NT2/D1 (cell line): ENCODE measurements around the gene CABP4.
A peak's percentile ranks its signal among the peaks of the same experiment; 100 is the strongest.
"Not testable (repeated sequence)": the region's sequence is repeated elsewhere in the genome, so short reads cannot be mapped to it uniquely, and the experiment has no call there.

ENCODE experiments used
- DNase-seq: peaks from one replicate; pipeline ENCODE4 v3.0.0-alpha.2; 2011; ENCODE audit warnings: low read depth, low spot score
- H3K27me3 ChIP-seq: 2 replicates; pipeline ENCODE4 v1.6.0; 2011; ENCODE audit warnings: mild to moderate bottlenecking; ENCODE audit not compliant: insufficient read length, insufficient read depth
- H3K36me3 ChIP-seq: 2 replicates; pipeline ENCODE4 v1.6.1; 2011; ENCODE audit warnings: mild to moderate bottlenecking, low read length, mixed read lengths; ENCODE audit not compliant: insufficient read depth, insufficient read length
- H3K4me1 ChIP-seq: 2 replicates; pipeline ENCODE4 v1.5.1; 2011; ENCODE audit not compliant: insufficient read depth, insufficient read length
- H3K4me3 ChIP-seq: 2 replicates; pipeline ENCODE4 v1.5.1; 2011; ENCODE audit warnings: low read depth; ENCODE audit not compliant: insufficient read length
- H3K9ac ChIP-seq: 2 replicates; pipeline ENCODE4 v1.6.0; 2011; ENCODE audit warnings: low read depth; ENCODE audit not compliant: insufficient read length
- H3K9me3 ChIP-seq: 2 replicates; pipeline ENCODE4 v1.5.1; 2011; ENCODE audit warnings: mild to moderate bottlenecking, low read length; ENCODE audit not compliant: insufficient read depth
- SUZ12 ChIP-seq: IDR thresholded peaks from 2 replicates; pipeline ENCODE4 v1.6.1; 2011; ENCODE audit not compliant: insufficient read length, insufficient read depth; ENCODE audit errors: extremely low read depth
- YY1 ChIP-seq: IDR thresholded peaks from 2 replicates; pipeline ENCODE4 v1.6.1; 2011; ENCODE audit not compliant: insufficient read length, insufficient read depth
- ZNF274 ChIP-seq: IDR thresholded peaks from 2 replicates; pipeline ENCODE4 v1.6.1; 2011; ENCODE audit warnings: mild to moderate bottlenecking, low read depth, low read length

The CABP4 gene

GRCh38 chr11:67484847-67485311, 29.7 kb downstream of the CABP4 start:
- DNase-seq: no peak
- no peak overlapping the region for H3K4me3 ChIP-seq
- H3K9ac ChIP-seq: no peak overlapping the region

GRCh38 chr11:67485873-67486361, 30.8 kb downstream of the CABP4 start:
- not testable (repeated sequence) for H3K9ac ChIP-seq, DNase-seq

More at GRCh38 chr11:67484847-67485311, 29.7 kb downstream of the CABP4 start:
- Histone ChIP-seq H3K36me3 (peaks cover 42% of the 10 kb centered on the region), H3K9me3 (peaks cover 9% of the 10 kb centered on the region; the same call in 1 of the 2 replicates), H3K27me3 (no peaks in the 10 kb centered on the region), H3K4me1 (peaks cover 9% of the 10 kb centered on the region)
- TF ChIP-seq ZNF274 (no peak), SUZ12 (no peak), YY1 (no peak)

DNA sequence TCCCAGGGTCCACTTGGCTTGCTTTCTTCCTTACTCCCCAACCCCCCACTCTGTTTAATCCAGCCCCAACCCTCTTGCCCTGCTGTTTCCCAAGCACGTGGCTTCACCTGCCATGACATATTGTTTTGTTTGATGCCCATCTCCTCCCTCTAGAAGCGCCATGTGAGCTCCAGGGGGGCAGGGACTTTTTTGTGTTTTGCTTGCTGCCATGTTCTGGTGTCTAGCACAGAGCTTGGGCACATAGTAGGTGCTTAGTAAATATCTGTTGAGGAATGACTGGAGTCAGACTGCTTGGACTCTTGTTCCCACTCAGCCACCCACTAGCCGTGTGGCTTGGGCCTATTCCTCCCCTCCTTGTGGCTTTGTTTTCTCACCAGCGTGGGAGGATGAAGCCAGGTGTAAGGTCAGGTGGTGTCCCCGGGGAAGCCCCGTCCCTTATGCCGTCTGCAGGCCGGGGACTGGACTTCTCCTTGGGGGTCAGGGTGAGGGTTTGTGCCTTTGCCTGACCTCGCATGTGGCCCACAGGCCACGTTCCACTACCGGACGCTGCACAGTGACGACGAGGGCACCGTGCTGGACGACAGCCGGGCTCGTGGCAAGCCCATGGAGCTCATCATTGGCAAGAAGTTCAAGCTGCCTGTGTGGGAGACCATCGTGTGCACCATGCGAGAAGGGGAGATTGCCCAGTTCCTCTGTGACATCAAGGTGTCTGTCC, 31.5 kb downstream of the CABP4 start:
- DNase-seq: no peak
- no peak overlapping the region for H3K4me3 ChIP-seq
- H3K27me3 ChIP-seq: no peaks in the 10 kb centered on the region
- H3K9me3 ChIP-seq: peaks cover 9% of the 10 kb centered on the region; the same call in 1 of the 2 replicates
- TF ChIP-seq SUZ12 (no peak), ZNF274 (no peak), YY1 (no peak)
- H3K36me3 ChIP-seq: peaks cover 60% of the 10 kb centered on the region
- H3K9ac ChIP-seq: no peak overlapping the region
- H3K4me1 ChIP-seq: peaks cover 11% of the 10 kb centered on the region

More at GRCh38 chr11:67485873-67486361, 30.8 kb downstream of the CABP4 start:
- not testable (repeated sequence) for H3K4me3 ChIP-seq, H3K27me3 ChIP-seq, H3K9me3 ChIP-seq, H3K4me1 ChIP-seq
- peaks cover 52% of the 10 kb centered on the region for H3K36me3 ChIP-seq

DNA sequence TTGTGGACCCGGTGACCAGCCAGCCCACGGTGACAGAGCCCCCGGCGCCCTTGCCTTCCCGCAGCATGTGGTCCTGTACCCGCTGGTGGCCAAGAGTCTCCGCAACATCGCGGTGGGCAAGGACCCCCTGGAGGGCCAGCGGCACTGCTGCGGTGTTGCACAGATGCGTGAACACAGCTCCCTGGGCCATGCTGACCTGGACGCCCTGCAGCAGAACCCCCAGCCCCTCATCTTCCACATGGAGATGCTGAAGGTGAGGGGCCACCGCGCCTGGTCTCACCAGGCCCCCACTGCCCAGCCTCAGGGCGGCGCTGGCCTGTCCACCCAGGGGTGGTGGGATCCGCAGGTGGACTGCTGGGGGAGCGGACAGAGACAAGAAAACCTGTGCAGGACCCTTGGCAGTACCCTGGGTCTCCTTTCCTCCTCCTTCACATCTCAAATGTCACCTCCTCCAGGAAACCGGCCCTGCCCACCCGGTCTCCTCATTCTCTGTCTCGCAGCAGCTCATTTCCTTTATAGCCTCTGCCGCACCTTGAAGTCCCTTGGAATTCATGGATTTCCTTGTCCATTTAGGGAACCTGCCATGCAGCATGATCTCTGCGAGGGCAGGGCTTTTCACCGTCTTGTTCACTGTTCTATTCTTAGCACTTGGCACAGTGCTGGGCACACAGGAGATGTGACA, 34.2 kb downstream of the CABP4 start:
- Histone ChIP-seq H3K9me3 (no peaks in the 10 kb centered on the region), H3K4me3 (no peak overlapping the region), H3K27me3 (no peaks in the 10 kb centered on the region), H3K4me1 (peaks cover 13% of the 10 kb centered on the region), H3K36me3 (peaks cover 80% of the 10 kb centered on the region), H3K9ac (no peak overlapping the region)
- TF ChIP-seq YY1 (no peak), SUZ12 (no peak), ZNF274 (no peak)
- no peak for DNase-seq

GRCh38 chr11:67489885-67490726, 35.0 kb downstream of the CABP4 start:
- H3K4me3 ChIP-seq: no peak overlapping the region
- H3K4me1 ChIP-seq: peaks cover 11% of the 10 kb centered on the region
- H3K27me3 ChIP-seq: no peaks in the 10 kb centered on the region
- DNase-seq: no peak
- H3K9me3 ChIP-seq: no peaks in the 10 kb centered on the region
- peaks cover 81% of the 10 kb centered on the region for H3K36me3 ChIP-seq
- H3K9ac ChIP-seq: peak overlapping the region; percentile 43
- TF ChIP-seq YY1: no peak
- no peak for TF ChIP-seq ZNF274
- no peak for TF ChIP-seq SUZ12

GRCh38 chr11:67490727-67491065, 35.5 kb downstream of the CABP4 start:
- Histone ChIP-seq H3K36me3 (peaks cover 87% of the 10 kb centered on the region), H3K4me3 (no peak overlapping the region), H3K4me1 (peaks cover 16% of the 10 kb centered on the region), H3K9me3 (no peaks in the 10 kb centered on the region), H3K9ac (no peak overlapping the region), H3K27me3 (no peaks in the 10 kb centered on the region)
- DNase-seq: no peak
- TF ChIP-seq YY1: no peak
- TF ChIP-seq ZNF274: no peak
- TF ChIP-seq SUZ12: no peak
